NT2/D1 (cell line): Measurements from ENCODE around the gene APCDD1.

Experiments
- SUZ12 ChIP-seq: IDR thresholded peaks from 2 replicates; pipeline ENCODE4 v1.6.1; 2011; ENCODE audit not compliant: insufficient read length, insufficient read depth; ENCODE audit errors: extremely low read depth
- YY1 ChIP-seq: IDR thresholded peaks from 2 replicates; pipeline ENCODE4 v1.6.1; 2011; ENCODE audit not compliant: insufficient read length, insufficient read depth
- ZNF274 ChIP-seq: IDR thresholded peaks from 2 replicates; pipeline ENCODE4 v1.6.1; 2011; ENCODE audit warnings: mild to moderate bottlenecking, low read depth, low read length

DNA sequence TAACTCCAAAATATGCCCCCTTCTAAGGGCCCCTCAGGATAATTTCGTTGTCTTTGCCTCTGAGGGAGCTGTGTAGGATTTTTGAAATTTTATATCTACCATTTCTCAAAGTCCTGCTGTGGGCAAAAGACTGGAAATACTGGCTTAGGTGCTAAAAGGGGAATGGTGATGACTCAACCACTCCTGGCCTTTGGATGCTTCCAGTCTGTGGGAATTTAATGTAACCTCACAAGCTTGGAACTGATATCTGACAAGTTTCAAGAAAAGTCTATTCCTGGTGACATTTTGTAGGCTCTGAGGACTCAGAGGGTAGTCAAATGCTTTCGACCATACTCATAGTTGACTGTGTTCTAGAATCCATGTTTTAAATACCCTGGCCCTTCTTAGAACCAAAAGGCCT lies 3.4 kb upstream of the APCDD1 start:
- TF ChIP-seq SUZ12 (no peak), ZNF274 (no peak), YY1 (no peak)
